Measurements from ENCODE around the gene ZNF460.

The ZNF460 gene

GRCh38 chr19:57334191-57334590 lies 53.9 kb downstream of the ZNF460 start:
- intact Hi-C loops (cut with DNase I), result no loop called here
- DNase-seq, result no peak

GRCh38 chr19:57338877-57339276 lies 58.6 kb downstream of the ZNF460 start:
- intact Hi-C loops (cut with DNase I), result no loop called here
- no peak for DNase-seq

GRCh38 chr19:57342582-57342981 lies 62.3 kb downstream of the ZNF460 start:
- DNase-seq, result no peak

More at GRCh38 chr19:57342582-57342981, 62.3 kb downstream of the ZNF460 start:
- intact Hi-C loops (cut with DNase I), result no loop called here

All from posterior cingulate gyrus (tissue), 11 donors.